Stimulated activated CD4-positive, alpha-beta T cell treated with anti-CD3 and anti-CD28 coated beads, Interleukin-2, amount 100 ng/mL, for 24 hours (primary cell): ENCODE measurements around the gene TNFRSF14.
A peak's percentile ranks its signal among the peaks of the same experiment; 100 is the strongest.
"Not testable (repeated sequence)": the region's sequence is repeated elsewhere in the genome, so short reads cannot be mapped to it uniquely, and the experiment has no call there.

Experiments used
- DNase-seq, 2 donors: peaks; one replicate each; pipeline ENCODE4 v3.0.0-alpha.2; 2020

TNFRSF14 gene

GRCh38 chr1:2539312-2539907 is 16.8 kb upstream of the TNFRSF14 start:
- DNase-seq: peak; percentile 51 to 57

- peak in 1 of 2 donors; percentile 33 for DNase-seq
These were observed 15.2 kb upstream of the TNFRSF14 start for GRCh38 chr1:2540816-2541492.

DNA sequence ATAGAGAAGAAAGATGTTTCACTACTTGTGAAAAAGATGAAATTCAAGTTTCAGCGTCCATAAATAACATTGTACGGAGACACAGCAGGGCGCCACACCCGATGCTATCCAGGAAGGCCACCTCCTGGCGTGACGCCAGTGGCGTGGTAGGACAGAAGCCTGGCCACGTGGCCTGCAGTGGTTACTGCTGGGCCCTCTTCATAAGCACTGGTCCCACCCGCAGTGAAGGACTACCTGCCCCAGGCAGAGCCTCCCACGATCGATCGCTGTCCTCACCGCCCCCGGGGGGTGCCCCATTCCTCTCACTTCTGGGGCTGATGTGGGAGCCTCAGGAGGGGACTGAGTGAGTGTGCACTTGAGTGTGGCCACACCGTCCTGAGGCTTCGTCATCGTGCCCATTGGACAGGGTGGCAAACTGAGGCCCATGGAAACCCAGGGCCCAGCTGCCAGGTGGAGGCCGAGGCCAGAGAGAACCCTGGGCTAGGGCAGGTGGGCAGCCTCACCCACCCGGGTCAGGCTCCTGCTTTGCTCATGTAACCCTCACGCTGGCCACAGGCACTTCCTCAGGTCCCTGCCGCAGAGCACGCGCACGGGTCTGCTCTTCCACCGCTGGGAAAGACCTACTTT is 14.4 kb upstream of the TNFRSF14 start:
- DNase-seq: no peak

DNA sequence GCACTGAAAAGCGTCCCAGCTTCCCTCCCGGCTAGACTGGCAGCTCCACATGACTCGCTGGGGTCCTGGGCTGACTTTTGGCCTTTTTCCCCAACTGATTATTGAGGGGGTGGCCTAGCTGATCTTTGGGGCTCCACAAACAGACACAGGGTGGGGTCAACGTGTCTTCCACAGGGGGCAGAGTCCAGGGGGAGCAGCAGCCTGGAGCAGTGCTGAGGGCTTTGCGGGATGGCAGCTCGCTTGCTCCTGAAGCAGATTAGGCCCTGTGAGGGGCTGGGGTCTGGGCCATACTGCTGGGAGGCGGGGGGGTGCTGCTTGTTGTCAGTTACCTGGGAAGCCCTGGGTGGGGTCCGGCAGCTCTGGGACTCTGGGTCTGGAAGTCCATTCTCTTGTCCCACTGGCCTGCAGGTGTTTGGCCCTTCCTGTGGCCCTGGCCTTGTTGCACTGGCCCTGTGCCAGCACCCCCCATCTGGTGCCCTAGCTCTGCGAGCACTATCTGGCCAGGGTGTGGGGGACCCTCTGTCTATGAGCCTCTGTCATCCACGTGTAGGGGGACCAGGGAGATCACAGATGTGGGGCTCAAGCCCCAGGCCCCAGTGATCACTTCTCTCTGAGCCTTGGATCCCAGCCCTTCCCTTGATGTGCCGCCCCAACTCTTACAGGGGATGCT is 13.8 kb upstream of the TNFRSF14 start:
- no peak for DNase-seq

DNA sequence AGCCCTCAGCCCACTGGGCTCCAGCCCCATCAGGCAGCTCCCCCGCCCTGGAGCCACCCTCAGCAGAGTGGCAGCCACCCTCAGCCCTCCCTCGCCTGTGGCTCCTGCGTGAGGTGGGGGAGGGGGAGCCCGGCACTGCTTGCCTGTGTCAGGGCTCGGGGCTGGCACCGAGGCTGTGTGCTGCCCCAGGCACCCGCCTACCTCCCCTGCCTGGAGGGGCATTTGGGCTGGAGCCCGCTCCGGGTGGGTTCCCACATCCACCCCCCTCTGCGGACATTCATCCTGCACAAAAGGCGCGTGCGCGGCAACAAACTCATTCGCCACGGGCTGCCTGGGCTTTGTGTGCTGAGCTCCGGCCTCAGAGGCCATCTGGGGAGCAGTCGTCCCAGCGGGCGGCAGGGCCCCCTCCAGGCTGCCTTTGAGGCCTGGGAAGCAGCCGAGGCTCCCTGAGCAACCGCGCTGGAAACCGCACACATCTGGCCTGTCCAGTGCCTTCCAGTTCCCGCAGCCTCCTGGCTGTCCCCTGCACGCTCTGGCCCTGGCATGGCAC is 12.6 kb upstream of the TNFRSF14 start:
- peak in 1 of 2 donors; percentile 49 for DNase-seq

DNA sequence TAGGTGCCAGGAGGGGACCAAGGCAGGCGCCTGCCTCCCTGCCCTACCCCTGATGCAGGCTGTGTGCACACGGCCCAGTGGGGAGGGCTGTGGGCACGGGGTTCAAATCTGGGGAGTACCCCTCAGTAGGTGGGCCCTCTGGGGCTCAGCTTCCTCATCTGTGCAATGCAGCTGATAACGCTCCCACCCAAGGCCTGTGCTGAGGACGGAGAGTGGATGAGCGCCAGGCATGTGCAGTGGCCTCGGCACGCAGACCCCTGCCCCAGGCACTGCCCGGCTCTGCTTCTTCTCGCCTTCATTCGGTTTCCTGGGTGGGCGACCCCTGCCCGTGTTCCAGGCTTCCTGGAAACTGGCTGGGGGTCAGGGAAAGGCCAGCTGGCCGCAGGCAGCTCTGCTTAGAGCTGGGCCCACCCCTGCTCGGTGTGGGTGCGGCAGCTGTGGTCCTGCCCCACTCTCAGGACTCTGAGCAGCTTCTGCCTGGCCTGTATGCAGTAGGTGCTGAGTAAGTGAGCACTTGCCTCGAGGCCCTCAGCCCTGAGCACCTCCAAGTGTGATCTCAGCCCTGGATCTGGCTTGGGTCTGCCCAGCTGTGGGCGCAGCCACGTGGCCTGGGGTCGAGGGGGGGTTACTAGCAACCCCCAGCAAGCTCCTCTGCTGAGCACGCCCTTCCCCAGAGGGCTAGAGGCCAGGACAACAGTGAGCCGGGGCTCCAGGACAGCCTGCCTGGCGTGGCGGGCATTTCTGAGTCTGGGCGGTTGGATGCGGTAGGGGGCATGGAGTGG is 11.9 kb upstream of the TNFRSF14 start:
- no peak for DNase-seq

- DNase-seq: no peak
These were observed 11.1 kb upstream of the TNFRSF14 start for GRCh38 chr1:2544875-2545640.

- peak; percentile 84 to 86 for DNase-seq
These were observed 10.2 kb upstream of the TNFRSF14 start for GRCh38 chr1:2545754-2546514.

- peak; percentile 78 to 88 for DNase-seq
These were observed 9.5 kb upstream of the TNFRSF14 start for GRCh38 chr1:2546515-2547209.

DNA sequence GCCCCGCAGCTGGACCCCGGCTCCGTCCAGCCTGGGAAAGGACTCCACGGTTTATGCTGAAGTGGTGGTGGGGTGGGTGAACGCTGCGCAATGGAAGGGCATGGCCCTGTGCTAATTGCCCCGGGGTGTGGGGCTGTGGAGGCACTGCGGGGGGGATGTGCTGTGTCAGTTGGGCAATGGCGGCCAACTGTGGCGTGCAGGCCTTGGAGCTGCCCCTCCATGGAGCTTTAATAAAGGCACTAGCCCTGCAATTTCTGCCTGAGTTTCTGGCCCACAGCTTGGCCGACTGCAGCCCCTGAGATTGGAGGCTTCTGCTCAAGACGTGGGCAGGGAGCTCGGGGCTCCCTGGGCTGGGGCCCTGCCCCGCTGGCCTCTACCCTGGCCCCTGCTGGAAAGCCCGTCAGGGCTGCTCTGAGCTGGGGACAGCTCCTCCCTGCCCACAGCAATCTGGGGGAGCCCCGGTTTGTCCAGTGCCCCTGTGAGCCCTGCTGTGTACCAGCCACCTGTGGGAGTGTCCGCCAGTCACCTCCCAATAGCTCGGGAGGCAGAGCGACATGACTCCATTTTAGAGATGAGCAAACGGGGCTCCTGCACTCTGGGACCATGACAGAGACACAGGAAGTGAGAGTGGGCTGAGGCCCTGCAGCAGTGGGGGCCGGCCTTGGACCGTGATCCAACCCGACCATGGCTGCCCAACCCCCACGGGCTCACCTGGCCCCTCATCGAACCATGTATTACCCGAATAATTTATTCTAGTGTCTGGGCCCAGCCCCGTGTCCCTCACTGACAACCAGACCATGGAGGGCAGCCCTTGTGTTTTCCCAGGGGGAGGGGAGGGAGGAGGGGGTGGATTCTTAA is 8.7 kb upstream of the TNFRSF14 start:
- peak; percentile 59 to 68 for DNase-seq

DNA sequence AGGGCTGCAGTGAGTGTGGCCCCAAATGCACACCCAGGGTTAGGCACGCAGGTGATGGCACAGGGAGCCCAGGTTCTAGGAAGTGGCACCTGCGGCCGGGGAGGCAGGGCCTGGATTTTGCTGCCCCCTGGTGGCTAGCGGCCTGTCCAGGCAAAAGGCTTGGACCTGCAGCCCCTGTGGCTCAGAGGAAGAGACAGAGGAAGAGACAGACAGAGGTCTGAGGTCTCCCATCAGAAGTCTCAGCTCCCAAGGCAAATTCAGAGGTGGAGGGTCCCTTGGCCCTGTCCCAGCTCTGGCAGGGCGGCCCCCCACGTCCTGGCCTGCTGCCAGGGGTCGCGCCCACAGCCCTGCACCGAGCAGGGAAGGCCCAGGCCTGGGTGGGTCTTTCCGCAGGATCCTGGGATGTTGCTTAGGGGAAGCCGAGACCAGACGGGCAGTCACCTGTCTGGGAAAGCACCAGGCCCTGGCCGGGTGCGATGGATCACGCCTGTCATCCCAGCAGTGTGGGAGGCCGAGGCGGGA is 8.0 kb upstream of the TNFRSF14 start:
- peak; percentile 86 to 87 for DNase-seq

- not testable (repeated sequence) for DNase-seq
These were observed 6.7 kb upstream of the TNFRSF14 start for GRCh38 chr1:2549367-2550029.

GRCh38 chr1:2550309-2550861 is 5.8 kb upstream of the TNFRSF14 start:
- DNase-seq: not testable (repeated sequence)

GRCh38 chr1:2551544-2551943 is 4.6 kb upstream of the TNFRSF14 start:
- DNase-seq: not testable (repeated sequence)

DNA sequence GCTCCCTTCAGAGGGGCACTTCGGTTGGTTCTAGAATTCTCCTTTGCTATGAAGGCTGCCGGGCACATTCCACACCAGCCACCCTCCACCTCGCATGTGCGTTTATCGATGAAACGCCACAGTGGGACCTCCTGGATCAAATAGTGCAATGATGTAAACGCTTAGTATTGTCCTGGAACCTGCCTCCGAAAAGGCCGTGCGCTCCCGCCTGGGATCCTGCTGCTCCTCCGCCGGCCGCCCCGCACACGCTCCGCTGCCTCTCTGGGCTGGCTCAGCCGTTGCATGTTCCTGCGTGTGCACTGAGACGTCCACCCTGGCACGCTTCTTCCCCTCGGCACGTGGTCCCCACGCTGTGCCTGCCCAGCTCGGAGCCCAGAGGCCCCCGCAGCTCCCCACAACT is 4.0 kb upstream of the TNFRSF14 start:
- no peak for DNase-seq

- not testable (repeated sequence) for DNase-seq
These were observed 3.1 kb upstream of the TNFRSF14 start for GRCh38 chr1:2553076-2553475.

DNA sequence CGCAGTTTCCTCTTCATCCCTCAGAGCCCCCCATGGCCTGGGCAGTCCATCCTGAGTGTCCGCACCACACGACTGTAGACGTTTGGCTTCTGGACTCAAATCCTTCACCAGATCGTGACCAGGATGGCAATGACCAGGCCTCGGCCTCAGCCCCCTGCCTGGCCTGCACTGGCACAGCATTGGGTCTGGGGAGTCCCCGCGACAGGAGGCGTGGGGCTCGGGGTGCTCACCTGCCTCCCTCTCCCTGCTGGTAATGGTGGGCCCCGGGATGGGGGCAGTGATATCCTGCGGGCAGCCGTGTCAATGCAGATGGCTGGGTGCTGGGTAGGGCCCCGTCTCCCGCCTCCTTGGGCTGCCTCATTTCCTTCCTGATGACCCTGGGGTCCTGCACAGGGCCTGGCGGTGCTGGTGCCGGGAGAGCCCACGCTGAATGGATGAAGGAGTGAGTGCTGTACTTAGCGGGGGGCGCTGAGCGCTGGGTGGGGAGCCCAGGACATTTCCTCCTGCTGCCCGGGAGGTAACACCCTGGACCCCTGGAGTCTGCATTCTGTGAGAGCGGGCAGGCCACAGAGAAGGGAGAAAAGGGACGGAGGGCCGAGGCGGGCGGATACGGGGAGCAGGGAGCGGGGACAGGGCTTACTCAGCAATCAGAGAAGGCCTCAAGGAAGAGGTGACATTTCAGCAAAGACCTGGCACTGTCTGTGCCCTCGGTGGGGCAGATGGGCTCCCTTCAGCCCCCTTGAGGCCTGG is 2.1 kb upstream of the TNFRSF14 start:
- no peak for DNase-seq
